ENCODE results near the gene RNF113A.
"Not testable (repeated sequence)": the region's sequence is repeated elsewhere in the genome, so short reads cannot be mapped to it uniquely, and the experiment has no call there.

The RNF113A gene

DNA sequence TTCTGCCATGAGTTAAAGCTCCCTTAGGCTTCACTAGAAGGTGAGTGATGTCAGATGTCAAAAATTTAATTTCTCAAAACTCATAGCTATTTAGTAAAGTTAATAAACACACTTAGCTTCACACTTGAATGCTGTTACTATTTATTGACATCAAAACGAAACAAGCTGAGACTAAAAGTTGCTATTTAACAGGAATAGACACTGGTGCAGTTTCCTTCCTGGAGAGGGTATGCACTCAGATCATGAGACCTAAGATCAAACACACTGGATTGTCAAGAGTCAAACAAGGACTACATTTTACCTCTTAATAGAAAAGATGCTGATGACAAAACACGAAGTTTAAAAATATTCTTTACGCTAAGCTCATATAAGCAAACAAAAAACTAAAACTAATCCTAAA lies 37.6 kb downstream of the RNF113A start:
- no peak for DNase-seq (ENCODE audit: low read depth, low spot score)

DNA sequence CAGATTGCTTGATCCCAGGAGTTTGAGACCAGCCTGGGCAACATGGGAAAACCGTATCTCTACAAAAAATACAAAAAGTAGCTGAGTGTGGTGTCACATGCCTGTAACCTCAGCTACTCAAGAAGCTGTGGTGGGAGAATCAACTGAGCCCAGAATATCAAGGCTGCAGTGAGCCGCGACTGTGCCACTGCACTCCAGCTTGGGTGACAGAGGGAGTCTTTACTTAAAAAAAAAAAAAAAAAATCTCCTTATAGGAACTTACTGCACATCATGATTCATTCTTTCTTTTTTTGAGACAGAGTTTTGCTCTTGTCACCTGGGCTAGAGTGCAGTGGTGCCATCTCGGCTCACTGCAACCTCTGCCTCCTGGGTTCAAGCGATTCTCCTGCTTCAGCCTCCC lies 43.1 kb downstream of the RNF113A start:
- DNase-seq (ENCODE audit: low read depth, low spot score): no peak

DNA sequence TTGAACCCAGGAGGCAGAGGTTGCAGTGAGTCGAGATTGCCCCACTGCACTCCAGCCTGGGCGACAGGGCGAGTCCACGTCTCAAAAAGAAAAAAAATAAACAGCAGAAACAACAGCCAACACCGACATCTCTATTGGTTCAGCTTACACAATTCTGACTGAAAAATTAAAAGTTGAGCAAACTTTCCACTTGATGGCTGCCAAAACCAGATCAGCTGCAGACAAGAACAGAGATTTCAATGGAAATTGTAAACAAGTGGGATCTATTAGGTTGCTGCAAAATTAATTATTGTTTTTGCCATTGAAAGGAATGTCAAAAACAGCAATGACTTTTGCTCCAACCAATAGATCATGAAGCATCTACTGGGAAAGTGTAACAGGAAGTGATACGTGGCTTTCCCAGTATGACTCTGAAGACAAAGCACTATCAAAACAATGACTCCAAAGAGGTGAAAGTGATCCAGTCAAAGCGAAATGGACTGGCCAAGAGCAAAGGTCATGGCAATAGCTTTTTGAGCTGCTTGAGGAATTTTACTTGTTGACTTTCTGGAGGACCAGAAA lies 45.1 kb downstream of the RNF113A start:
- DNase-seq (ENCODE audit: low read depth, low spot score): no peak

DNA sequence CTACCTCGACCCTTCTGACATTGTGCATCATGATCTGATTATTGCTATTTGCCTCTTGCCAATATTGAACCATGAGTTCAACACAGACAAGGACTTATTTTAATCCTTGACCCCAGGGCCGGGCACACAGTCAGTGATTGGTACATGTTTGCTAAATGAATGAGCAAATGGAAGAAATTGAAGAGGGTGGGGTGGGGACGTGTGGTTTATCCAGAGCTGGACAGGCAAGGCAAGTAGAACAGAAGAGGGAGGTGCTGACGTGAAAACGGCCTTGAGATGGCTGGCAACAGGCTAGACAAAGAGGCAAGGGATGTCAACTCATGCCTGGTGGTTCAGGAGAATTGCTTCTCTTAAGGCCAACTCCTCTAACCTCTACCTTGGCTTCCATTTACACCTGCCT lies 47.3 kb downstream of the RNF113A start:
- not testable (repeated sequence) for DNase-seq (ENCODE audit: low read depth, low spot score)

DNA sequence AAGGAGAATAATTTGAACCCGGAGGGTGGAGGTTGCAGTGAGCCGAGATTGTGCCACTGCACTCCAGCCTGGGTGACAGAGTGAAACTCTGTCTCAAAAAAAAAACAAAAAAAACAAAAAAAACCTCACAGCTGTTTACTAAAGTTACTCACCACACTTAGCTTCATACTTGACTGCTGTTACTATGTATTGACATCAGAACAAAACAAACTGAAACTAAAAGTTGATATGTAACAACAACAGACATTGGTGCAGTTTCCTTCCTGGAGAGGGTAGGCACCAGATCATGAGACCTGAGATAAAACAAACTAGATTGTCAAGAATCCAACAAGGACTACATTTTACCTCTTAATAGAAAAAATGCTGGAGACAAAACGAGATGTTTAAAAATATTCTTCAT lies 49.8 kb downstream of the RNF113A start:
- DNase-seq (ENCODE audit: low read depth, low spot score): not testable (repeated sequence)

Data from ELF-1 (cell line).